Stimulated activated memory B cell treated with anti-CD40 and anti-IgM and Interleukin-4, amounts not matched to agents 10 μg/mL and 1 μg/mL and 100 μg/mL, for 72 hours (primary cell): ENCODE results near the gene ROMO1.

ENCODE experiments used
- ATAC-seq: fragments of 150-1000 bp; cut with Tn5 transposase; 2 replicates; pipeline ENCODE4 v1.10.0; 2021
- H3K27ac Mint-ChIP-seq: one replicate; pipeline ENCODE4 v1.8.0; 2022; ENCODE audit warnings: mild to moderate bottlenecking, mixed read lengths
- H3K27me3 Mint-ChIP-seq: one replicate; pipeline ENCODE4 v1.8.0; 2022; ENCODE audit warnings: mixed read lengths
- H3K36me3 Mint-ChIP-seq: one replicate; pipeline ENCODE4 v1.8.0; 2022; ENCODE audit warnings: mixed read lengths
- H3K4me1 Mint-ChIP-seq: one replicate; pipeline ENCODE4 v1.8.0; 2022; ENCODE audit warnings: mixed read lengths
- H3K4me3 Mint-ChIP-seq: one replicate; pipeline ENCODE4 v1.8.0; 2022; ENCODE audit warnings: mild to moderate bottlenecking, moderate library complexity, mixed read lengths
- H3K9me3 Mint-ChIP-seq: one replicate; pipeline ENCODE4 v1.8.0; 2022; ENCODE audit warnings: mixed read lengths

Gene ROMO1

GRCh38 chr20:35699127-35699956 is at the start of gene ROMO1, which contains the start of gene NFS1:
ROMO1 (plus strand) TSS chr20:35699405; CDS start chr20:35699633, 228 bp downstream.
NFS1 (minus strand) TSS chr20:35699352; CDS start chr20:35699288, 64 bp downstream.
- Mint-ChIP-seq H3K27me3 (no peaks in the 10 kb centered on the region), H3K4me1 (peaks cover 32% of the 10 kb centered on the region), H3K36me3 (peaks cover 26% of the 10 kb centered on the region), H3K9me3 (no peaks in the 10 kb centered on the region), H3K27ac (peak within 1 kb of the TSS; percentile 92), H3K4me3 (peak within 1 kb of the TSS; percentile 93)
- peak; percentile 97 for ATAC-seq

GRCh38 chr20:35650632-35651031 is 48.6 kb upstream of the ROMO1 start:
- peaks cover 19% of the 10 kb centered on the region for H3K36me3 Mint-ChIP-seq
- H3K4me1 Mint-ChIP-seq, result peaks cover 20% of the 10 kb centered on the region

GRCh38 chr20:35651958-35652357 is 47.2 kb upstream of the ROMO1 start:
- H3K36me3 Mint-ChIP-seq, result peaks cover 19% of the 10 kb centered on the region
- ATAC-seq, result no peak
- H3K4me3 Mint-ChIP-seq, result no peak overlapping the region
- H3K27ac Mint-ChIP-seq, result no peak overlapping the region
- H3K27me3 Mint-ChIP-seq, result no peaks in the 10 kb centered on the region
- no peaks in the 10 kb centered on the region for H3K9me3 Mint-ChIP-seq
- H3K4me1 Mint-ChIP-seq, result peaks cover 17% of the 10 kb centered on the region

More at GRCh38 chr20:35650632-35651031, 48.6 kb upstream of the ROMO1 start:
- no peak for ATAC-seq
- no peak overlapping the region for H3K4me3 Mint-ChIP-seq
- no peaks in the 10 kb centered on the region for H3K9me3 Mint-ChIP-seq
- H3K27me3 Mint-ChIP-seq, result no peaks in the 10 kb centered on the region
- H3K27ac Mint-ChIP-seq, result no peak overlapping the region

- no peaks in the 10 kb centered on the region for H3K27me3 Mint-ChIP-seq
- no peak for ATAC-seq
- peaks cover 25% of the 10 kb centered on the region for H3K36me3 Mint-ChIP-seq
- no peak overlapping the region for H3K27ac Mint-ChIP-seq
- peaks cover 25% of the 10 kb centered on the region for H3K4me1 Mint-ChIP-seq
- H3K9me3 Mint-ChIP-seq, result no peaks in the 10 kb centered on the region
- no peak overlapping the region for H3K4me3 Mint-ChIP-seq
Observed at GRCh38 chr20:35652641-35653429, 46.4 kb upstream of the ROMO1 start.

- ATAC-seq, result no peak
- Mint-ChIP-seq H3K27ac (no peak overlapping the region), H3K4me3 (no peak overlapping the region), H3K27me3 (no peaks in the 10 kb centered on the region), H3K9me3 (no peaks in the 10 kb centered on the region), H3K4me1 (peaks cover 25% of the 10 kb centered on the region), H3K36me3 (peaks cover 23% of the 10 kb centered on the region)
Observed at GRCh38 chr20:35653430-35653734, 45.8 kb upstream of the ROMO1 start.

- no peaks in the 10 kb centered on the region for H3K9me3 Mint-ChIP-seq
- H3K27me3 Mint-ChIP-seq, result no peaks in the 10 kb centered on the region
- peaks cover 29% of the 10 kb centered on the region for H3K4me1 Mint-ChIP-seq
- peaks cover 20% of the 10 kb centered on the region for H3K36me3 Mint-ChIP-seq
- no peak overlapping the region for H3K4me3 Mint-ChIP-seq
- no peak overlapping the region for H3K27ac Mint-ChIP-seq
- ATAC-seq, result no peak
Observed at GRCh38 chr20:35653893-35654292, 45.3 kb upstream of the ROMO1 start.

GRCh38 chr20:35654415-35654814 is 44.8 kb upstream of the ROMO1 start:
- no peak overlapping the region for H3K4me3 Mint-ChIP-seq
- ATAC-seq, result no peak
- no peaks in the 10 kb centered on the region for H3K27me3 Mint-ChIP-seq
- peaks cover 20% of the 10 kb centered on the region for H3K36me3 Mint-ChIP-seq
- peaks cover 34% of the 10 kb centered on the region for H3K4me1 Mint-ChIP-seq
- H3K9me3 Mint-ChIP-seq, result no peaks in the 10 kb centered on the region
- no peak overlapping the region for H3K27ac Mint-ChIP-seq

GRCh38 chr20:35657271-35657670 is 41.9 kb upstream of the ROMO1 start:
- no peak for ATAC-seq
- H3K4me1 Mint-ChIP-seq, result peaks cover 49% of the 10 kb centered on the region
- H3K27ac Mint-ChIP-seq, result no peak overlapping the region
- no peaks in the 10 kb centered on the region for H3K9me3 Mint-ChIP-seq
- no peaks in the 10 kb centered on the region for H3K27me3 Mint-ChIP-seq
- peaks cover 9% of the 10 kb centered on the region for H3K36me3 Mint-ChIP-seq
- H3K4me3 Mint-ChIP-seq, result peak overlapping the region; percentile 3

- Mint-ChIP-seq H3K27me3 (no peaks in the 10 kb centered on the region), H3K36me3 (peaks cover 13% of the 10 kb centered on the region), H3K4me1 (peaks cover 71% of the 10 kb centered on the region), H3K27ac (peak overlapping the region; percentile 96), H3K9me3 (no peaks in the 10 kb centered on the region), H3K4me3 (peak overlapping the region; percentile 86)
- no peak for ATAC-seq
Observed at GRCh38 chr20:35660122-35660937, 38.9 kb upstream of the ROMO1 start.

- Mint-ChIP-seq H3K27me3 (no peaks in the 10 kb centered on the region), H3K27ac (peak overlapping the region; percentile 96), H3K4me1 (peaks cover 71% of the 10 kb centered on the region), H3K4me3 (peak overlapping the region; percentile 86), H3K36me3 (peaks cover 13% of the 10 kb centered on the region), H3K9me3 (no peaks in the 10 kb centered on the region)
- no peak for ATAC-seq
Observed at GRCh38 chr20:35661053-35661452, 38.2 kb upstream of the ROMO1 start.

- H3K9me3 Mint-ChIP-seq, result no peaks in the 10 kb centered on the region
- peaks cover 13% of the 10 kb centered on the region for H3K36me3 Mint-ChIP-seq
- no peaks in the 10 kb centered on the region for H3K27me3 Mint-ChIP-seq
- H3K4me1 Mint-ChIP-seq, result peaks cover 66% of the 10 kb centered on the region
- H3K4me3 Mint-ChIP-seq, result peak overlapping the region; percentile 86
- peak overlapping the region; percentile 96 for H3K27ac Mint-ChIP-seq
- ATAC-seq, result no peak
Observed at GRCh38 chr20:35661908-35662307, 37.3 kb upstream of the ROMO1 start.

- H3K9me3 Mint-ChIP-seq, result no peaks in the 10 kb centered on the region
- no peak for ATAC-seq
- H3K4me1 Mint-ChIP-seq, result peaks cover 60% of the 10 kb centered on the region
- H3K27ac Mint-ChIP-seq, result peak overlapping the region; percentile 96
- peaks cover 6% of the 10 kb centered on the region for H3K36me3 Mint-ChIP-seq
- H3K27me3 Mint-ChIP-seq, result no peaks in the 10 kb centered on the region
- peak overlapping the region; percentile 86 for H3K4me3 Mint-ChIP-seq
Observed at GRCh38 chr20:35662551-35662950, 36.7 kb upstream of the ROMO1 start.

GRCh38 chr20:35663516-35664465 is 35.4 kb upstream of the ROMO1 start:
- ATAC-seq, result peak; percentile 74
- Mint-ChIP-seq H3K36me3 (peaks cover 14% of the 10 kb centered on the region), H3K4me3 (peak overlapping the region; percentile 86), H3K27me3 (no peaks in the 10 kb centered on the region), H3K9me3 (no peaks in the 10 kb centered on the region), H3K27ac (peak overlapping the region; percentile 96), H3K4me1 (peaks cover 55% of the 10 kb centered on the region)
